ENCODE measurements around the gene KMT2B. TPM values are rescaled to one million over a fixed set of nuclear protein-coding genes. Genes with fewer than 3 reads are reported as not detected.

Gene KMT2B
- total RNA-seq, 1 donor from 2014 or later, result 65.6 TPM

GRCh38 chr19:35702223-35703012, 15.4 kb upstream of the KMT2B start:
- H3K27me3 Mint-ChIP-seq, result no peaks in the 10 kb centered on the region
- peak overlapping the region; percentile 96 for H3K27ac Mint-ChIP-seq
- peaks cover 7% of the 10 kb centered on the region for H3K4me1 Mint-ChIP-seq
- H3K4me3 Mint-ChIP-seq, result peak overlapping the region; percentile 98
- no peaks in the 10 kb centered on the region for H3K9me3 Mint-ChIP-seq
- intact Hi-C loops (cut with micrococcal nuclease), result loop anchor here (1.0 to 2.0 kb wide), 5 partner anchors 9 to 352 kb away; partner anchors contain the start of genes RBM42, THAP8 and WDR62
- peaks cover 2% of the 10 kb centered on the region for H3K36me3 Mint-ChIP-seq (ENCODE audit: low read depth)
- ChIA-PET POLR2A (interaction anchor here (0.7 to 10.7 kb wide), 14 partner anchors 10 to 229 kb away, joined by 3 to 238 read pairs (median 6); partner anchors contain the start of genes COX6B1, HSPB6, IGFLR1 and LIN37), CTCF (interaction anchor here (0.6 to 2.2 kb wide), 3 partner anchors 8 to 14 kb away, joined by 3 to 6 read pairs (median 4); no protein-coding TSS in a partner anchor)
- peak; percentile 82 for DNase-seq
- peak; percentile 99 for ATAC-seq (ENCODE audit: low read depth)
- TF ChIP-seq CTCF (IDR thresholded peaks at IDR 0.05), result no peak

- H3K9me3 Mint-ChIP-seq, result no peaks in the 10 kb centered on the region
- peaks cover 2% of the 10 kb centered on the region for H3K36me3 Mint-ChIP-seq (ENCODE audit: low read depth)
- CTCF ChIA-PET, result interaction anchor here (2.2 kb wide), 1 partner anchor 9 kb away, joined by 4 read pairs; no protein-coding TSS in a partner anchor
- H3K27me3 Mint-ChIP-seq, result no peaks in the 10 kb centered on the region
- peaks cover 7% of the 10 kb centered on the region for H3K4me1 Mint-ChIP-seq
- ATAC-seq (ENCODE audit: low read depth) (no peak), DNase-seq (no peak)
- no peak for TF ChIP-seq CTCF (IDR thresholded peaks at IDR 0.05)
- no peak overlapping the region for H3K4me3 Mint-ChIP-seq
- POLR2A ChIA-PET, result interaction anchor here (0.7 to 10.7 kb wide), 6 partner anchors 10 to 228 kb away, joined by 3 to 238 read pairs (median 7); partner anchors contain the start of genes IGFLR1, PSENEN and U2AF1L4
- intact Hi-C loops (cut with micrococcal nuclease), result loop anchor here (2.0 kb wide), 2 partner anchors 75 to 351 kb away; partner anchors contain the start of genes RBM42, THAP8 and WDR62
- H3K27ac Mint-ChIP-seq, result no peak overlapping the region
Observed at GRCh38 chr19:35703343-35703742, 14.5 kb upstream of the KMT2B start.

GRCh38 chr19:35704218-35704617, 13.6 kb upstream of the KMT2B start, which contains the start of gene ZBTB32:
Gene ZBTB32, plus strand, starts transcription at chr19:35704558. Its CDS starts 10,069 bp downstream, at chr19:35714627.
- Mint-ChIP-seq H3K27ac (no peak within 1 kb of the TSS), H3K27me3 (no peaks in the 10 kb centered on the region), H3K9me3 (no peaks in the 10 kb centered on the region), H3K4me3 (no peak within 1 kb of the TSS), H3K36me3 (ENCODE audit: low read depth) (peaks cover 2% of the 10 kb centered on the region), H3K4me1 (peaks cover 7% of the 10 kb centered on the region)
- ATAC-seq (ENCODE audit: low read depth) (no peak), DNase-seq (no peak)
- ChIA-PET POLR2A (interaction anchor here (0.7 to 10.7 kb wide), 2 partner anchors 9 kb away, joined by 15 to 238 read pairs; no protein-coding TSS in a partner anchor), CTCF (no interaction called here)
- intact Hi-C loops (cut with micrococcal nuclease), result no loop called here
- no peak for TF ChIP-seq CTCF (IDR thresholded peaks at IDR 0.05)

- no peaks in the 10 kb centered on the region for H3K27me3 Mint-ChIP-seq
- peaks cover 33% of the 10 kb centered on the region for H3K4me1 Mint-ChIP-seq
- ATAC-seq (ENCODE audit: low read depth) (no peak), DNase-seq (no peak)
- intact Hi-C loops (cut with micrococcal nuclease), result no loop called here
- H3K27ac Mint-ChIP-seq, result no peak overlapping the region
- TF ChIP-seq CTCF (IDR thresholded peaks at IDR 0.05), result no peak
- CTCF ChIA-PET, result interaction anchor here (0.8 kb wide), 1 partner anchor 14 kb away, joined by 6 read pairs; no protein-coding TSS in a partner anchor
- no peaks in the 10 kb centered on the region for H3K9me3 Mint-ChIP-seq
- no peak overlapping the region for H3K4me3 Mint-ChIP-seq
- POLR2A ChIA-PET, result no interaction called here
- no peaks in the 10 kb centered on the region for H3K36me3 Mint-ChIP-seq (ENCODE audit: low read depth)
Observed at GRCh38 chr19:35708391-35708790, 9.4 kb upstream of the KMT2B start.

All from activated B cell treated with CpG ODN at 0.5 μM for 24 hours (primary cell).